Transverse colon (tissue), 4 donors: ENCODE data around the gene RABL6.
A peak's percentile ranks its signal among the peaks of the same experiment; 100 is the strongest.

Source experiments
- CTCF ChIP-seq, 5 experiments: fragments of 200-600 bp in 3 of 5; fragments of 450-650 bp in 2 of 5; sonication (generic) in 3 of 5; IDR thresholded peaks; 1 replicate in 2 of 5; 2 replicates in 3 of 5; pipeline ENCODE4 v1.5.1; 2016 to 2017; ENCODE audit warnings: antibody characterized with exemption in 5 of 5, inconsistent platforms in 3 of 5, mild to moderate bottlenecking in 2 of 5, moderate library complexity in 1 of 5
- EP300 ChIP-seq: sonication (generic); formaldehyde crosslinking; IDR thresholded peaks from one replicate; pipeline ENCODE4 v1.6.1; 2017; ENCODE audit warnings: antibody characterized with exemption, low read depth
- POLR2A ChIP-seq: fragments of 450-650 bp; IDR thresholded peaks from one replicate; pipeline ENCODE4 v1.6.1; 2016; ENCODE audit warnings: antibody characterized with exemption, mild to moderate bottlenecking, moderate library complexity
- POLR2AphosphoS5 ChIP-seq, 3 donors: sonication (generic); formaldehyde crosslinking; IDR thresholded peaks; one replicate each; pipeline ENCODE4 v1.6.1; 2016; ENCODE audit warnings: antibody characterized with exemption in 3 of 3

DNA sequence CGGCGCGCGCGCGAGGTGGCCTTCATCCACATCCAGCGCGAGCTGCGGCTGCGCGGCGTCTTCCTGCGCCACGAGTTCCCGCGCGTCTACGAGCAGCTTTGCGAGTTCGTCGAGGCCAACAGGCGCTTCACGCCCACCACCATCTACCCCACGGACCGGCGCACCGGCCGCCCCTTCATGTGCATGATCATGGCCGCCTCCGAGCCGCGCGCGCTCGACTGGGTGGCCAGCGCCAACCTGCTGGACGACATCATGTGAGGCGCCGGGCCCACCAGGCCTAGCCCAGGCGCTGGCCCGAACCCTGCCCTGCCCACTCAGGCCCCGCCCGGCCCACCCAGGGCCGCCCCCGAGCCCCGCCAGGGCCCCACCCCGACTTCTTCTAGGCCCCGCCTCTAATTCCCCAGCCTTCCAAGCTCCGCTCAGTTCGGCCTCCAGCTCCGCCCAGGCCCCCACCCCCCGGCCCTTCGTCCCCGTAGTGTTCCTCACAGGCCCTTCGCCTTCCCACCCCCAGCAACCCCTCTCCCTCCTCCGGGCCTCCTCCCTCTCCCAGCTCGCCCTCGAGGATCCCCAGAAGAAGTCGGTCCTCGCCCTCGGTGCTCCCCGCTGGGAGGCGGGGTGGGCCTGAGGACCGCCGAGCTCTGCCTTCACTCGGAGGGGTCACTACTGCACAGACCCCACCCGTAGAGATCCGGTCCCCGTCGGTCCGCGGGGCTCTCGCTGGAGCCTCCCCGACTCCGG lies 39.5 kb downstream of the RABL6 start:
- no peak for TF ChIP-seq CTCF (IDR thresholded peaks at IDR 0.05)
- no peak for TF ChIP-seq POLR2A
- peak in 1 of 3 donors; percentile 40 for TF ChIP-seq POLR2AphosphoS5 (IDR thresholded peaks at IDR 0.05)
- no peak for TF ChIP-seq EP300
